Measurements from ENCODE around the gene URB1.
"Not testable (repeated sequence)": the region's sequence is repeated elsewhere in the genome, so short reads cannot be mapped to it uniquely, and the experiment has no call there.

Gene URB1

GRCh38 chr21:32270748-32271147 lies 122.1 kb downstream of the URB1 start:
- ATAC-seq (ENCODE audit: low read depth) (no peak), DNase-seq (ENCODE audit: low spot score in 2 of 2) (no peak)
- Mint-ChIP-seq H3K4me1 (peaks cover 2% of the 10 kb centered on the region), H3K36me3 (peaks cover 25% of the 10 kb centered on the region), H3K9me3 (no peaks in the 10 kb centered on the region), H3K27ac (no peak overlapping the region), H3K27me3 (no peaks in the 10 kb centered on the region), H3K4me3 (no peak overlapping the region)

- not testable (repeated sequence) for H3K4me3 Mint-ChIP-seq; H3K27ac Mint-ChIP-seq; ATAC-seq (ENCODE audit: low read depth); DNase-seq (ENCODE audit: low spot score in 2 of 2); H3K27me3 Mint-ChIP-seq; H3K4me1 Mint-ChIP-seq; H3K9me3 Mint-ChIP-seq
- H3K36me3 Mint-ChIP-seq, result peaks cover 18% of the 10 kb centered on the region
These were observed 127.5 kb downstream of the URB1 start for GRCh38 chr21:32265321-32265720.

DNA sequence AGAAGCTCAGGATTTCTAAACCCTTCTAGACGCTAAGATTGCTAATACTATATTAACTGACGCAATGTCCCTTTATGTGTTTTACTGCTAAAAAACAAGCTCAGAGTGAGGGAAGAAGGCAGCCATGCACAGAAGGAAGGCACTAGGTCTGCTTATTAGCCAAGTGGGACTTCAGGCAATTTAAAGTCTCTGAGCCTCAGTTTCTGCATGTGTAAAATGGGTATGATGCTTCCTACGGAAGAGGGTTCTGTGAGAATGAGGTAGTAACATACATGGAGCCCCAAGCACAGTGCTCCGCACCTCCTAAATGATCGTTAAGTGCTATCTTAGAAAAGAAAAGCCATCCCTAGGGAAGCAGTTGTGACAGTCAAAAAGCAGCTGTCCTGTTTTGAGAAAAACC lies 130.9 kb downstream of the URB1 start:
- Mint-ChIP-seq H3K9me3 (no peaks in the 10 kb centered on the region), H3K4me3 (no peak overlapping the region), H3K27ac (no peak overlapping the region), H3K4me1 (peaks cover 5% of the 10 kb centered on the region), H3K27me3 (no peaks in the 10 kb centered on the region), H3K36me3 (peaks cover 8% of the 10 kb centered on the region)
- ATAC-seq (ENCODE audit: low read depth) (no peak), DNase-seq (ENCODE audit: low spot score in 2 of 2) (no peak)
